ENCODE results near the gene NME3.

Gene NME3

GRCh38 chr16:1776991-1777374, 5.6 kb upstream of the NME3 start:
- Histone ChIP-seq H3K27ac (no peak overlapping the region), H3K4me3 (ENCODE audit: low read depth, low read length) (no peak overlapping the region), H3K36me3 (replicated peaks) (peaks cover 39% of the 10 kb centered on the region), H3K27me3 (replicated peaks) (no peaks in the 10 kb centered on the region)
- DNase-seq: no peak
- in situ Hi-C loops (cut with HindIII; ENCODE audit: low pct_ligation_motif_present, low sequenced_read_pairs): no loop called here
- no peak for TF ChIP-seq CTCF (IDR thresholded peaks at IDR 0.05; ENCODE audit: low read depth, low read length, missing control alignments)

GRCh38 chr16:1776672-1776955, 5.3 kb upstream of the NME3 start:
- Histone ChIP-seq H3K27me3 (replicated peaks) (no peaks in the 10 kb centered on the region), H3K27ac (no peak overlapping the region), H3K36me3 (replicated peaks) (peaks cover 39% of the 10 kb centered on the region), H3K4me3 (ENCODE audit: low read depth, low read length) (no peak overlapping the region)
- no peak for DNase-seq
- no peak for TF ChIP-seq CTCF (IDR thresholded peaks at IDR 0.05; ENCODE audit: low read depth, low read length, missing control alignments)
- in situ Hi-C loops (cut with HindIII; ENCODE audit: low pct_ligation_motif_present, low sequenced_read_pairs): no loop called here

- no peak overlapping the region for H3K4me3 ChIP-seq (ENCODE audit: low read depth, low read length)
- no peak for DNase-seq
- peaks cover 37% of the 10 kb centered on the region for H3K36me3 ChIP-seq (replicated peaks)
- H3K27me3 ChIP-seq (replicated peaks): no peaks in the 10 kb centered on the region
- in situ Hi-C loops (cut with HindIII; ENCODE audit: low pct_ligation_motif_present, low sequenced_read_pairs): no loop called here
- no peak for TF ChIP-seq CTCF (IDR thresholded peaks at IDR 0.05; ENCODE audit: low read depth, low read length, missing control alignments)
- H3K27ac ChIP-seq: no peak overlapping the region
These were observed 4.7 kb upstream of the NME3 start for GRCh38 chr16:1775846-1776671.

- DNase-seq: no peak
- Histone ChIP-seq H3K4me3 (ENCODE audit: low read depth, low read length) (no peak overlapping the region), H3K36me3 (replicated peaks) (peaks cover 32% of the 10 kb centered on the region), H3K27ac (no peak overlapping the region), H3K27me3 (replicated peaks) (no peaks in the 10 kb centered on the region)
- in situ Hi-C loops (cut with HindIII; ENCODE audit: low pct_ligation_motif_present, low sequenced_read_pairs): no loop called here
- TF ChIP-seq CTCF (IDR thresholded peaks at IDR 0.05; ENCODE audit: low read depth, low read length, missing control alignments): no peak
These were observed 3.9 kb upstream of the NME3 start for GRCh38 chr16:1775006-1775845.

- DNase-seq: no peak
- Histone ChIP-seq H3K27ac (no peak overlapping the region), H3K4me3 (ENCODE audit: low read depth, low read length) (no peak overlapping the region), H3K27me3 (replicated peaks) (no peaks in the 10 kb centered on the region), H3K36me3 (replicated peaks) (peaks cover 29% of the 10 kb centered on the region)
- TF ChIP-seq CTCF (IDR thresholded peaks at IDR 0.05; ENCODE audit: low read depth, low read length, missing control alignments): no peak
- in situ Hi-C loops (cut with HindIII; ENCODE audit: low pct_ligation_motif_present, low sequenced_read_pairs): no loop called here
These were observed 3.1 kb upstream of the NME3 start for GRCh38 chr16:1774448-1774780.
